Measurements from ENCODE around the gene MTERF4.

The MTERF4 gene, protein sequence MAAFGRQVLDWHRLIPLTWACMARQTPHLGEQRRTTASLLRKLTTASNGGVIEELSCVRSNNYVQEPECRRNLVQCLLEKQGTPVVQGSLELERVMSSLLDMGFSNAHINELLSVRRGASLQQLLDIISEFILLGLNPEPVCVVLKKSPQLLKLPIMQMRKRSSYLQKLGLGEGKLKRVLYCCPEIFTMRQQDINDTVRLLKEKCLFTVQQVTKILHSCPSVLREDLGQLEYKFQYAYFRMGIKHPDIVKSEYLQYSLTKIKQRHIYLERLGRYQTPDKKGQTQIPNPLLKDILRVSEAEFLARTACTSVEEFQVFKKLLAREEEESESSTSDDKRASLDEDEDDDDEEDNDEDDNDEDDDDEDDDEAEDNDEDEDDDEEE

DNA sequence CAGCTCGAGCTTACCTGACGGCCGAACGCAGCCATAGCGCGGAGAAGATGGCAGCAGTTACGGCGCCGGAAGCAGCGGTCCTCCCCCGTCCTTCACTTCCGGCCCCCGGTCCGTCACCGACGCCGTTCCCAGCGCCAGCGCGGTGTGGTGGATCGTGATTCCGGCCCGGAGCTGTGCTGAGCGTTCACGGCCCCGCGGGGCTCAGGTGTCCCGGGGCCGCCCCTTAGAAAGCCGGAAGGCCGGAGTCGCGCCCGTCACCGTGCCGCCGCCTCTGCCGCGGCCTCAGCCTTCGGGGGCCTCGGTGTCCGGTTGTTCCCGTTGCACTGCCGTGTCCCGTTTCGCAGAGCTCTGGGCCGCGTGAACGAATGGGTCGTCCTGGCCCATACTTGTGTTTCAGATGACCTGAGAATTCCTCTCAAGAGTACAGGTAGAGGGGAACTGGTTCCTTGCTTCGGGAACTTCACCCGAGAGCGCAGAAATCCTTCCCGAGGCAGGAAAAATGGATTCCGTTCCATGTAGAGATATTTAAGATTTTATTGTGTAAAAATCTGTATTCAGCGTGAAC is at the start of gene MTERF4:
Gene MTERF4 (minus strand): TSS at position 49 of the 565 bp plus-strand sequence. CDS start 14 bp downstream, at position 35.
- Histone ChIP-seq H3K36me3 (ENCODE audit: control insufficient read depth, low read depth, low read length) (peaks cover 20% of the 10 kb centered on the region), H3K9ac (ENCODE audit: low read length) (peak within 1 kb of the TSS; percentile 80), H3K4me1 (ENCODE audit: control insufficient read depth, low read depth, low read length) (peaks cover 7% of the 10 kb centered on the region), H3K27ac (ENCODE audit: low read length) (peak within 1 kb of the TSS; percentile 46), H3K27me3 (ENCODE audit: control insufficient read depth, insufficient read depth, low read length) (no peaks in the 10 kb centered on the region), H3K4me3 (ENCODE audit: low read length) (peak within 1 kb of the TSS; percentile 73), H3K9me3 (ENCODE audit: control insufficient read depth, low read depth, low read length) (no peaks in the 10 kb centered on the region)

DNA sequence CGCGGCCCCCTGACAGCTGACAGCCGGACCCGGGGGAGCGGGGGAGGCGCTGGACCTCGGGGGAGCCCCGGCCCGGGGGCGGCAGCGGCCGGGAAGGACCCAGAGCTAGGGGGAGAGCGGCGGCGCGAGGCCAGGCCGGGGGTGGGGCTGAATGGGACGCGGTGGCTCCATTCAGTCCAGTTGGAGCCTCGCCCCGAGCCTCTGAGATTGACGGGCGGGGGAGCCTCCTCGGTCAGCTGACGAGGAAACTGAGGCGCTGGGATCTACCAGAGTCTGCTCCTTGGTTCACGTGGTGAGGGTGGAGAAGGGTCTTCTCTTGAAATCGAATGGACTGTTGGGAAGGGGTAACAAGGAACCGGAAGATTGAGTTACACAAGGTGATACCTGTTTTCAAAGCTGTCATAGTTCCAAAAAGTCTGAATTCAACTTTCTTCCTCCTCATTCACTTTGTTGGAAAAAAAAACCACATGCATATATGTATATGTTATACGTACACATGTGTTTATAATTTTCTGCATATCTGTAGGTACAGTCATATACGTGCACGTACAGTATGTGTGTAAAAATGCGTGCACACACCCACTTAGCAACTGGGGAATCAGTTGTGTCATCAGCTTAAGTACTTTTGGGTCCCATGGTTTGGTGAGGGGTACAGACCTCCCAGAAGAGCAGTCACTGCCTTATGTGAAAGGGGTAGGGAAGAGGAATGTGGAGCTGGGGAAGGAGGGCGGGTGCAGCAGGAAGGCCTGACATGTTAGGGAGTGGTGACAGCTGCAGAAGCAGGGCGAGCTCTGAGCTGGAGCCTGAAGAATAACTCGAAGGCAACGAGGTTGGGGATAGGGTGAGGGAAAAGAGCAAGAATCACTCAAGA is 48.8 kb upstream of the MTERF4 start:
- peak overlapping the region; percentile 21 for H3K9ac ChIP-seq (ENCODE audit: low read length)
- no peak overlapping the region for H3K27ac ChIP-seq (ENCODE audit: low read length)
- no peaks in the 10 kb centered on the region for H3K9me3 ChIP-seq (ENCODE audit: control insufficient read depth, low read depth, low read length)
- H3K4me1 ChIP-seq (ENCODE audit: control insufficient read depth, low read depth, low read length): peaks cover 4% of the 10 kb centered on the region
- H3K36me3 ChIP-seq (ENCODE audit: control insufficient read depth, low read depth, low read length): no peaks in the 10 kb centered on the region
- peaks cover 10% of the 10 kb centered on the region for H3K27me3 ChIP-seq (ENCODE audit: control insufficient read depth, insufficient read depth, low read length)
- H3K4me3 ChIP-seq (ENCODE audit: low read length): peak overlapping the region; percentile 70

DNA sequence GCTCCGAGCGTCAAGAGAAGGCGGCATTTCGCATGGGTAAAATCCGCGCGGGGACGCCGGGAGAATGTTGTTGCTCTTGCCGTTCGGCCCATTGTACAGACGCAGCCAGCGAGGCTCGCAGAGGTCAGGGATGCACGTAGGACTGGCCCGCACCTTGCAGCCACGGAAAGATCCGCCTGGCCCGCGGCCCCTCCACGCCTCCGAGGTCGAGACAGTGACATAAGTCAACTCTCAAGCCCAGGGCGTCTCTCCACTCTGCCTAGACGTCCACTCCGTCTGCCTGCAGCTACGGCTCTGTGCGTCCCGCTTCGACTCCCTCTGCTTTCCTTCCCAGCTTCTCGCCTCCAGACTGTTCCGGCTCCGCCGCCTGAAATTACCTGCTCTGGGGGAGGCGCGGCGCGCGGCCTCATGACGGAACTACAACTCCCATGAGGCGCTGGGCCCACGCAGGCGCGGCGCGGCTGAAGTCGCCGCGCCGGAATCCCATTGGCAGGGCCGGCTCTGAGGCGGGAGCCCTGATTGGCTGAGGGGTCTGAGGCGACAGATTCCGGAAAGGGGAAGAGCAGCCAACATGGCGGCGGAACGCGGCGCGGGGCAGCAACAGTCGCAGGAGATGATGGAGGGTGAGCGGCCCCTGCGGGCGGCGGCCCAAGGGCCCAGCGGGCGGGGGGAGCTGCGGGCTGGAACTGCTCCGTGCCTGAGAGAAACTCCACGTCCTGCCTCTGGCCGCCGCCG is 48.0 kb upstream of the MTERF4 start, which contains the start of gene PPP1R7:
Gene PPP1R7 (plus strand): TSS at position 543 of the 735 bp plus-strand sequence. CDS start 29 bp downstream, at position 572.
- Histone ChIP-seq H3K4me3 (ENCODE audit: low read length) (peak within 1 kb of the TSS; percentile 70), H3K27me3 (ENCODE audit: control insufficient read depth, insufficient read depth, low read length) (peaks cover 10% of the 10 kb centered on the region), H3K36me3 (ENCODE audit: control insufficient read depth, low read depth, low read length) (no peaks in the 10 kb centered on the region), H3K9ac (ENCODE audit: low read length) (peak within 1 kb of the TSS; percentile 35), H3K9me3 (ENCODE audit: control insufficient read depth, low read depth, low read length) (no peaks in the 10 kb centered on the region), H3K4me1 (ENCODE audit: control insufficient read depth, low read depth, low read length) (peaks cover 4% of the 10 kb centered on the region), H3K27ac (ENCODE audit: low read length) (no peak within 1 kb of the TSS)

DNA sequence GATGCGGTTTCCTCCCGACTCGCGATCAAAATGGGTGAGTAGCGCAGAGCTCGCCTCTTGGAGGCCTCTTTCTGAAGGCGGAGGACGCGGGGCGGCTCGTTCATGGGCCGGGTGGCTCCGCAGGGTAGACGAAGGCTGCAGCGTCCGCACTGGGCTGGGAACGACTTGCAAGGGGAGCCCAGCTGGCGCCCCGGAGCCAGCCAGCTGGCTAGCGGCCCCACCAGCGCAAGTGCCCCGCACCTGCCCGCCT is 47.5 kb upstream of the MTERF4 start:
- H3K27me3 ChIP-seq (ENCODE audit: control insufficient read depth, insufficient read depth, low read length): peaks cover 10% of the 10 kb centered on the region
- no peak overlapping the region for H3K27ac ChIP-seq (ENCODE audit: low read length)
- peak overlapping the region; percentile 70 for H3K4me3 ChIP-seq (ENCODE audit: low read length)
- H3K9ac ChIP-seq (ENCODE audit: low read length): peak overlapping the region; percentile 35
- peaks cover 4% of the 10 kb centered on the region for H3K4me1 ChIP-seq (ENCODE audit: control insufficient read depth, low read depth, low read length)
- H3K9me3 ChIP-seq (ENCODE audit: control insufficient read depth, low read depth, low read length): no peaks in the 10 kb centered on the region
- no peaks in the 10 kb centered on the region for H3K36me3 ChIP-seq (ENCODE audit: control insufficient read depth, low read depth, low read length)

DNA sequence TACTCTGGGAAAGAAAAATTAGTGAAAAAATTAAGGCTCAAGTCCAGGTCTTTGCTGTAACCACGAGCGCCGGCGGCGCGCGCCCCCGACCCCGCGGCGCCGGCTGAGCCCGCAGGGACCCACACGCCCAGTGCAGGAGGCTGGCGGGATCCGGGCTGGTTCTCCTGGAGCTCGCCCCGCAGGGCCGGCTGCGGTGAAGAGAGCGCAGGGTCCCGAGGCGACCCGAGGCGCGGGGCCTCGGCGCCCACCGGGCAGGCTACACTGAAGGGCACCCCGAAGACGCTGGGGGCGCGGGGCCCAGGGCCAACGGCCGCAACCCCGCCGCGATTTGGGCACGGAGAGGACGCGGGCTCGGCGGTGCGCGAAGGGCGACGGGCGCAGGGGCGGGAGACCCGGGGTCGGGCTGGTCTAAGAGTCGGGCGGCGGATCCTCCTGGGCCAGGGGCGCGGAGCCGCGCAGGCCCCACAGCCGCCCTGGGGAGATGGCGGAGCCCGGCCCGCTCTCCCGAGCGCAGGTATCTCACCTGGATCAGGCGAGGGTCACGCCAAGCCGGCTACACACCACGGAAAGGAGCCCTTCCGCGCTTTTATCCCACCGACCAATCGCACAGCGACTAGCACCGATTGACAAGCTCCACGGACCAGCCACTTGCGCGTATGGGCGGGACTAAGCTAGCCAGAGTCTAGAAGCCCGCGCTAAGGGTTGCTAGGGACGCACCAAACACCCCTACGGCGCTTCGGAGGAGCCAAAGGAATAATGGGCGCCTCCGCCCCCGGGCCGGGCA is 47.0 kb upstream of the MTERF4 start, which contains the start of gene PASK:
Gene PASK (minus strand): TSS at position 582 of the 784 bp plus-strand sequence. CDS start 6,440 bp downstream, outside the sequence.
- Histone ChIP-seq H3K4me3 (ENCODE audit: low read length) (peak within 1 kb of the TSS; percentile 70), H3K9me3 (ENCODE audit: control insufficient read depth, low read depth, low read length) (no peaks in the 10 kb centered on the region), H3K36me3 (ENCODE audit: control insufficient read depth, low read depth, low read length) (no peaks in the 10 kb centered on the region), H3K27ac (ENCODE audit: low read length) (no peak within 1 kb of the TSS), H3K4me1 (ENCODE audit: control insufficient read depth, low read depth, low read length) (peaks cover 4% of the 10 kb centered on the region), H3K9ac (ENCODE audit: low read length) (peak within 1 kb of the TSS; percentile 35), H3K27me3 (ENCODE audit: control insufficient read depth, insufficient read depth, low read length) (peaks cover 10% of the 10 kb centered on the region)

DNA sequence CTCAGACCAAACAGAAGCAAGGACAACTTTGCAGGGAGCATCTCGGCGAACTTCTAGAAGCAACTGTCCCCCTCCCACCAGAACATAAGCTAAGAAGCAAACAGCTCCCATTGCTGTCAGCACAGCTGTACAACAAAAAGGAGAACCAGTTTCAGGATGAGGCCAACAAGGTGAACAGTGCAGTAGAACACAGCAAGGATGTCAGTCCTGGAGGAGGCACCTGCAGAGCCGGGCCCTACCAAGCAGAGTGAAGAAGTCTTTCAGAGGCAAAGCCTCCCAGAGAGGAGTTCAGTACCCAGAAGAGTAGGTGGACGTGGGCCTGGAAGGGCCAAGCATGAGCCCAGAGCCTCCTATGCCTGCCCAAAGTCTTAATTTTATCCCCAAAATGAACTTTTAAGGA is 46.2 kb upstream of the MTERF4 start:
- Histone ChIP-seq H3K27ac (ENCODE audit: low read length) (no peak overlapping the region), H3K4me3 (ENCODE audit: low read length) (peak overlapping the region; percentile 70), H3K9ac (ENCODE audit: low read length) (peak overlapping the region; percentile 35), H3K27me3 (ENCODE audit: control insufficient read depth, insufficient read depth, low read length) (peaks cover 10% of the 10 kb centered on the region), H3K36me3 (ENCODE audit: control insufficient read depth, low read depth, low read length) (no peaks in the 10 kb centered on the region), H3K4me1 (ENCODE audit: control insufficient read depth, low read depth, low read length) (peaks cover 4% of the 10 kb centered on the region), H3K9me3 (ENCODE audit: control insufficient read depth, low read depth, low read length) (no peaks in the 10 kb centered on the region)

DNA sequence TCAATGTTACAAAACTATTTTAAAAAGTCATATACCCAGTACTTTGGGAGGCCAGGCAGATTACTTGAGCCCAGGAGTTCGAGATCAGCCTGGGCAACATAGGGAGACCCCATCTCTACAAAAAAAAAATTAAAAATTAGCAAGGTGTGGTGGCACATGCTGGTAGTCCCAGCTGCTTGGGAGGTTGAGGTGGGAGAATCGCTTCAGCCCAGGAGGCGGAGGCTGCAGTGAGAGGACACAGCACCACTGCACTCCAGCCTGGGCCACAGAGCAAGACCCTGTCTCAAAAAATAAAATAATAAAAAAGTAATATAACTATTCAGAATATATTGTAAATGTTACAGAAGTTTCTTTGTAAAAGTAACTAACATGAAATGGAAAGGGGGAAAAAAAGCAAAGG is 45.2 kb upstream of the MTERF4 start:
- Histone ChIP-seq H3K27ac (ENCODE audit: low read length) (no peak overlapping the region), H3K4me3 (ENCODE audit: low read length) (no peak overlapping the region), H3K36me3 (ENCODE audit: control insufficient read depth, low read depth, low read length) (no peaks in the 10 kb centered on the region), H3K9ac (ENCODE audit: low read length) (no peak overlapping the region), H3K4me1 (ENCODE audit: control insufficient read depth, low read depth, low read length) (peaks cover 4% of the 10 kb centered on the region), H3K9me3 (ENCODE audit: control insufficient read depth, low read depth, low read length) (no peaks in the 10 kb centered on the region), H3K27me3 (ENCODE audit: control insufficient read depth, insufficient read depth, low read length) (peaks cover 10% of the 10 kb centered on the region)

DNA sequence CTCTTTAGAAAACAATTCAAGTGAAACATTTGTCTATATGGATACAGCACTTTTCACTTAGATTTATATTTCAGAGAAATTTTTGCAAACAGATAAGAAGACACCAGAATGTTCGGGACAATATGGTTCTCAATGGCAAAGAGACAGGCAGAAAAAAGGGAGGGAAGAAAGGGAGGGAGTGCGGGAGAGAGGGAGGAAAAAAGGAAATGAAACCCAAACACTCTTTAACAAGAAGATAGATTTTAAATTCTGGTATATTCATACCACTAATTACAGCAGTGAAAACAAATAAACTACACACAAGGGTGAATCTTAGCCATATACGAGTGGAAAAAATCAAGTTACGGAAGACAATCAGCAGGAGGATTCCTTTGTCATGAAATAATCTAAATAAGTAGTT is 44.2 kb upstream of the MTERF4 start:
- Histone ChIP-seq H3K4me3 (ENCODE audit: low read length) (no peak overlapping the region), H3K27ac (ENCODE audit: low read length) (no peak overlapping the region), H3K4me1 (ENCODE audit: control insufficient read depth, low read depth, low read length) (peaks cover 4% of the 10 kb centered on the region), H3K36me3 (ENCODE audit: control insufficient read depth, low read depth, low read length) (no peaks in the 10 kb centered on the region), H3K9ac (ENCODE audit: low read length) (no peak overlapping the region), H3K27me3 (ENCODE audit: control insufficient read depth, insufficient read depth, low read length) (peaks cover 10% of the 10 kb centered on the region), H3K9me3 (ENCODE audit: control insufficient read depth, low read depth, low read length) (no peaks in the 10 kb centered on the region)

DNA sequence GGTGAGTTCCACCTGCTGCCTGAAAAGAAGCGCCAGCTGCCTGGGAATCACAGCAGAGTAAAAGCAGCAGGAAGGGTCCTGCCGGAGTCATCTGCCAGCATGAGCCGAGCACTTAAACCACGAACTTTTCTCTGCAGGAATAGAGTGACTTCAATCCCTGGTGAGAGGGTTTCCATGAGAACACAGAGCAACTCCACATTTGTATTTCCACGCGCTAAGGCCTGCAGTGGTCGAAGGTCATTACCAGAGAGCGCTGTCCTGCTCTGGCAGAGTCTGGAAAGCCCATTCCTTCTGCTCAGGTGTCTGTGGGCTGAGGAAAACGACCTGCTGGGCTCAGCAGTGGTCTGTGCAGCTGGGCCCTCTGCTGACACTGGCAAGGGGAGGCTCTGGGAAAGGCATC is 40.5 kb upstream of the MTERF4 start:
- Histone ChIP-seq H3K4me1 (ENCODE audit: control insufficient read depth, low read depth, low read length) (no peaks in the 10 kb centered on the region), H3K36me3 (ENCODE audit: control insufficient read depth, low read depth, low read length) (peaks cover 15% of the 10 kb centered on the region), H3K27me3 (ENCODE audit: control insufficient read depth, insufficient read depth, low read length) (peaks cover under 1% of the 10 kb centered on the region), H3K27ac (ENCODE audit: low read length) (no peak overlapping the region), H3K4me3 (ENCODE audit: low read length) (no peak overlapping the region), H3K9me3 (ENCODE audit: control insufficient read depth, low read depth, low read length) (no peaks in the 10 kb centered on the region), H3K9ac (ENCODE audit: low read length) (no peak overlapping the region)

DNA sequence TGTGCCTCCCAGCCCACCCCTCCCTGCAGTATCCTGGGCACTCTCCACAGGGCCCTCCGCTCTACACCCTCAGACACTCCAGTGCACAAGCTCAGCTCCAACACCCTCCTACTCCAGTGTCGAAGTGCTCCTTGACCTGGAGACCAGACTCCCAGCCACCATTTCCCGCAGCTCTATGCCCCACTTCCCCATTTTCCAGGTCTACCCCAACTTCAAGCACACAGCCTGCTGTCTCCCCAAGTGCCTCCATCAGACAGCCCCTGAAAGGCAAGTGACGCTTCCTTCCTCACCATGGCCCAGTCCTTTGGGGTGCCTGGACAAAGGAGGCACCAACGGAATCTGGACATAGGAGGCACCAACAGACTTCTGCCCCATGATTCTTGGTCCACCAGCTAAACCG is 40.0 kb upstream of the MTERF4 start:
- Histone ChIP-seq H3K36me3 (ENCODE audit: control insufficient read depth, low read depth, low read length) (peaks cover 18% of the 10 kb centered on the region), H3K27me3 (ENCODE audit: control insufficient read depth, insufficient read depth, low read length) (no peaks in the 10 kb centered on the region), H3K4me3 (ENCODE audit: low read length) (no peak overlapping the region), H3K27ac (ENCODE audit: low read length) (no peak overlapping the region), H3K9ac (ENCODE audit: low read length) (no peak overlapping the region), H3K9me3 (ENCODE audit: control insufficient read depth, low read depth, low read length) (no peaks in the 10 kb centered on the region), H3K4me1 (ENCODE audit: control insufficient read depth, low read depth, low read length) (no peaks in the 10 kb centered on the region)
